ENCODE results near the gene ANKRD24.
A peak's percentile ranks its signal among the peaks of the same experiment; 100 is the strongest.

Gene ANKRD24

GRCh38 chr19:4178990-4179389, 3.5 kb upstream of the ANKRD24 start:
- no peak for TF ChIP-seq CTCF (IDR thresholded peaks at IDR 0.05)

- TF ChIP-seq CTCF (IDR thresholded peaks at IDR 0.05): no peak
These were observed 1.4 kb upstream of the ANKRD24 start for GRCh38 chr19:4181053-4181508.

- no peak for TF ChIP-seq CTCF (IDR thresholded peaks at IDR 0.05)
These were observed 1.7 kb downstream of the ANKRD24 start for GRCh38 chr19:4183967-4184717.

- TF ChIP-seq CTCF (IDR thresholded peaks at IDR 0.05): no peak
These were observed 2.3 kb downstream of the ANKRD24 start for GRCh38 chr19:4184718-4185352.

DNA sequence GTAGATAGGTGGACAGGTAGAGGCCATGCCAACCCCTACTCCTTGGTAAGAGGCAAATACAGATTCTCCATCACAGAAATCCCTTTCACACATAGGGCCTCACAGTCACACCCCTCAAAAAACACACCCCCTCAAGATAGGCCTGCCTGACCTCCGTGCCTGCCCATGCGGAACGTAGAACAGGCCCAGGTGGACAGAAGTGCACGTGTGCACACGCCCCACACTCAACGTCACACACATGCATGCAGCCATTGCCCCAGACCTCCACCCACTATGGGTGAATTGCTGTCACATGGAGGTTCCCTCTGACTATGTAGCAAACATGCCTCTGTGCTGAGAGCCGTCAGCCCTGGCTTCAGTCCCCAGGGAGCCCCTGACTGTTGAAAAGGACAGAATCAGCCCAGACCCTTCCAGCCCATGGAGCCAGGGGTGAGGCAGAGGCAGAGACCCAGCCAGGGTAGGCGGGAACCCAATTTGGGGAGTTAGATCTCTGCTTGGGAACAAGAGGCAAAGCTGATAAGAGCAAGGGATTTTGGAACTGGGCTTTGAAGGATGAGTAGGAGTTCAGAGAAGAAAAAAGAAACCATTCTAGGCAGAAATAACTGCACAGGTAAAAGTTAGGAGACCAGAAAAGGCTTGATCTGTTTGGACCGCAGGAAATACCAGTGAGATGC, 3.1 kb downstream of the ANKRD24 start:
- no peak for TF ChIP-seq CTCF (IDR thresholded peaks at IDR 0.05)

DNA sequence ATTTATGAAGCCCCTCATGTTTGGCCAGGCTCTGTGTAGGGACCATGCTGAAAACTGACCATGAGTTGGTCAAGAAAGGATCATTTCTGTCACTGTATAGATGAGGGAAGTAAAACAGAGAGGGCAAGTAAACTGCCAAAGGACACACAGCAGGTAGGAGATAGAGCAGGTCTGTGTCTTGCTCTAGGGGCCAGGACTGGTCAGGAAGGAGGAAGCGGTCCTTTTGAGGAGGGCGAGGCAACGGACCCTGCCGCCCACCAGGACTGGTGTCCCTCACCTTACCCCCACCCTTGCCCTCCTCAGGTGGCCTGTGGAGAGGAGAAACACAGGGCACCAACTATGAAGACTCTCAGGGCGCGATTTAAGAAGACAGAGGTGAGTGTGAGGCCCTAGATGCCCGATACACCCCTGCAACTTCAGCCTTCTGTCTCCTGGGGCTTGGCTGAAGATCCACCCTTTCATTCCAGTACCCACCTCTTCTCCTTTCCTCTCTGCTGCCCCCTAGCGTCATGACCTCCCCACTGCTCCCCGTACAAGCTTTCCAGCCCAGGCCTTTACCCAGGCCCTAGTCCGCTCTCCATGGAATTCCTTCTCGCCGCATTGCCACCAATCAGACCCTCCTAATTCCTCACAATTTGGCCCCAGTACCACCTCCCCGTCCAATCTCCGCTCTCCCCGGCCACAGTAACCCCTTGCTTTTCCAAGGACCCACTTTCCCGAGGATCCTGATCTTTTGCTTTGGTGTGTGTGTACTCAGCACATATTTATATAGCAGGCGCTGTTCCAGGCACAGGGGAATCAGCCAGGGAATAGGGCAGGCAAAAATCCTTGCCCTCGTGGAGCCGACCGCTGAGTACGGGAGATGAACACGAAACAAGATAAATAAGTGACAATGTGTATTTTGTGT, 3.9 kb downstream of the ANKRD24 start:
- peak; percentile 84 for TF ChIP-seq CTCF (IDR thresholded peaks at IDR 0.05)
